Measurements from ENCODE around the gene METTL5. TPM values are rescaled to one million over a fixed set of nuclear protein-coding genes. Genes with fewer than 3 reads are reported as not detected.
A peak's percentile ranks its signal among the peaks of the same experiment; 100 is the strongest.

The METTL5 gene
- total RNA-seq, 2 experiments from 2014 or later = 13.2 to 16.0 TPM

- DNase-seq = no peak
- CTCF ChIA-PET = no interaction called here
- no peaks in the 10 kb centered on the region for H3K36me3 Mint-ChIP-seq (ENCODE audit: low read depth)
- TF ChIP-seq, protein P1, sequence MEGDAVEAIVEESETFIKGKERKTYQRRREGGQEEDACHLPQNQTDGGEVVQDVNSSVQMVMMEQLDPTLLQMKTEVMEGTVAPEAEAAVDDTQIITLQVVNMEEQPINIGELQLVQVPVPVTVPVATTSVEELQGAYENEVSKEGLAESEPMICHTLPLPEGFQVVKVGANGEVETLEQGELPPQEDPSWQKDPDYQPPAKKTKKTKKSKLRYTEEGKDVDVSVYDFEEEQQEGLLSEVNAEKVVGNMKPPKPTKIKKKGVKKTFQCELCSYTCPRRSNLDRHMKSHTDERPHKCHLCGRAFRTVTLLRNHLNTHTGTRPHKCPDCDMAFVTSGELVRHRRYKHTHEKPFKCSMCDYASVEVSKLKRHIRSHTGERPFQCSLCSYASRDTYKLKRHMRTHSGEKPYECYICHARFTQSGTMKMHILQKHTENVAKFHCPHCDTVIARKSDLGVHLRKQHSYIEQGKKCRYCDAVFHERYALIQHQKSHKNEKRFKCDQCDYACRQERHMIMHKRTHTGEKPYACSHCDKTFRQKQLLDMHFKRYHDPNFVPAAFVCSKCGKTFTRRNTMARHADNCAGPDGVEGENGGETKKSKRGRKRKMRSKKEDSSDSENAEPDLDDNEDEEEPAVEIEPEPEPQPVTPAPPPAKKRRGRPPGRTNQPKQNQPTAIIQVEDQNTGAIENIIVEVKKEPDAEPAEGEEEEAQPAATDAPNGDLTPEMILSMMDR (IDR thresholded peaks at IDR 0.05) = no peak
- H3K27me3 Mint-ChIP-seq = peaks cover 21% of the 10 kb centered on the region
- no peaks in the 10 kb centered on the region for H3K9me3 Mint-ChIP-seq
- peaks cover 13% of the 10 kb centered on the region for H3K4me1 Mint-ChIP-seq (ENCODE audit: low read depth)
- no peak for ATAC-seq (ENCODE audit: poor library complexity)
- Histone ChIP-seq H3K4me1 (ENCODE audit: insufficient read depth, low read length) (peaks cover 20% of the 10 kb centered on the region), H3K4me3 (ENCODE audit: low read length) (no peak overlapping the region), H3K27ac (ENCODE audit: low read depth in 1 of 2, low read length in 2 of 2) (no peak overlapping the region), H3K27me3 (ENCODE audit: control insufficient read depth in 1 of 2, insufficient read depth in 2 of 2, low read length in 2 of 2) (peaks cover 14 to 21% of the 10 kb centered on the region in 2 experiments), H3K36me3 (ENCODE audit: insufficient read depth, low read length) (no peaks in the 10 kb centered on the region), H3K9me3 (ENCODE audit: control insufficient read depth in 1 of 2, insufficient read depth in 1 of 2, low read length in 2 of 2) (peaks cover 0 to 12% of the 10 kb centered on the region in 2 experiments)
- POLR2A ChIA-PET = no interaction called here
- no peak overlapping the region for H3K27ac Mint-ChIP-seq
- intact Hi-C loops (cut with DNase I, micrococcal nuclease) = no loop called here
- H3K4me3 Mint-ChIP-seq = no peak overlapping the region
Observed at GRCh38 chr2:169771021-169771420, 53.7 kb downstream of the METTL5 start.

GRCh38 chr2:169768262-169768995 is 56.3 kb downstream of the METTL5 start:
- Mint-ChIP-seq H3K4me1 (ENCODE audit: low read depth) (peaks cover 13% of the 10 kb centered on the region), H3K4me3 (peak overlapping the region; percentile 69), H3K27me3 (peaks cover 21% of the 10 kb centered on the region), H3K27ac (no peak overlapping the region), H3K36me3 (ENCODE audit: low read depth) (no peaks in the 10 kb centered on the region), H3K9me3 (no peaks in the 10 kb centered on the region)
- DNase-seq (peak in 13 of 14 experiments; percentile 2 to 63 (median 29)), ATAC-seq (ENCODE audit: poor library complexity) (peak; percentile 64)
- Histone ChIP-seq H3K4me3 (ENCODE audit: low read length) (peak overlapping the region; percentile 62), H3K9me3 (ENCODE audit: control insufficient read depth in 1 of 2, insufficient read depth in 1 of 2, low read length in 2 of 2) (peaks cover 0 to 12% of the 10 kb centered on the region in 2 experiments), H3K36me3 (ENCODE audit: insufficient read depth, low read length) (no peaks in the 10 kb centered on the region), H3K27me3 (ENCODE audit: control insufficient read depth in 1 of 2, insufficient read depth in 2 of 2, low read length in 2 of 2) (peaks cover 14 to 21% of the 10 kb centered on the region in 2 experiments), H3K4me1 (ENCODE audit: insufficient read depth, low read length) (peaks cover 20% of the 10 kb centered on the region), H3K27ac (ENCODE audit: low read depth in 1 of 2, low read length in 2 of 2) (no peak overlapping the region)
- intact Hi-C loops (cut with DNase I, micrococcal nuclease) = no loop called here
- ChIA-PET POLR2A (no interaction called here), CTCF (no interaction called here)
- TF ChIP-seq, protein P1 (IDR thresholded peaks at IDR 0.05) = no peak

- Histone ChIP-seq H3K4me3 (ENCODE audit: low read length) (no peak overlapping the region), H3K36me3 (ENCODE audit: insufficient read depth, low read length) (no peaks in the 10 kb centered on the region), H3K4me1 (ENCODE audit: insufficient read depth, low read length) (peaks cover 20% of the 10 kb centered on the region), H3K27ac (ENCODE audit: low read depth in 1 of 2, low read length in 2 of 2) (no peak overlapping the region), H3K9me3 (ENCODE audit: control insufficient read depth in 1 of 2, insufficient read depth in 1 of 2, low read length in 2 of 2) (peaks cover 0 to 12% of the 10 kb centered on the region in 2 experiments), H3K27me3 (ENCODE audit: control insufficient read depth in 1 of 2, insufficient read depth in 2 of 2, low read length in 2 of 2) (peaks cover 14 to 21% of the 10 kb centered on the region in 2 experiments)
- H3K27ac Mint-ChIP-seq = no peak overlapping the region
- POLR2A ChIA-PET = no interaction called here
- H3K27me3 Mint-ChIP-seq = peaks cover 21% of the 10 kb centered on the region
- TF ChIP-seq, protein P1 (IDR thresholded peaks at IDR 0.05) = peak; percentile 73
- H3K36me3 Mint-ChIP-seq (ENCODE audit: low read depth) = no peaks in the 10 kb centered on the region
- peak; percentile 23 to 81 (median 46) for DNase-seq
- H3K9me3 Mint-ChIP-seq = no peaks in the 10 kb centered on the region
- peak; percentile 79 for ATAC-seq (ENCODE audit: poor library complexity)
- H3K4me3 Mint-ChIP-seq = peak overlapping the region; percentile 71
- H3K4me1 Mint-ChIP-seq (ENCODE audit: low read depth) = peaks cover 13% of the 10 kb centered on the region
- intact Hi-C loops (cut with DNase I, micrococcal nuclease) = no loop called here
- CTCF ChIA-PET = no interaction called here
Observed at GRCh38 chr2:169767243-169767888, 57.3 kb downstream of the METTL5 start.

Measured in CD4-positive, alpha-beta T cell (primary cell).